B cell (primary cell): ENCODE measurements around the gene UBB. TPM values are rescaled to one million over a fixed set of nuclear protein-coding genes. Genes with fewer than 3 reads are reported as not detected.

Experiments used
- ATAC-seq: fragments of 200-7000 bp; cut with Tn5 transposase; one replicate; pipeline ENCODE4 v1.10.0; 2021; ENCODE audit warnings: low read depth, mild to moderate bottlenecking, moderate number of reproducible peaks, moderate library complexity
- CTCF ChIA-PET: fragments of 350-600 bp; sonication (Branson Sonifier 250); formaldehyde crosslinking; loops from one replicate; lab custom pipeline; 2021; ENCODE audit warnings: antibody characterized with exemption, inconsistent platforms; lab: Charles Lee
- POLR2A ChIA-PET: fragments of 350-600 bp; sonication (Branson Sonifier 250); formaldehyde crosslinking; loops from one replicate; lab custom pipeline; 2021; ENCODE audit warnings: antibody characterized with exemption; lab: Charles Lee
- DNase-seq: peaks from one replicate; pipeline ENCODE4 v3.0.0; 2013
- H2AFZ ChIP-seq: 2 replicates; pipeline ENCODE4 v1.6.1; 2012; ENCODE audit warnings: mild to moderate bottlenecking, low read depth, low read length; ENCODE audit not compliant: insufficient read depth, poor library complexity, severe bottlenecking
- H3K27ac ChIP-seq, 2 donors: 1 replicate in 1 of 2; 2 replicates in 1 of 2; pipeline ENCODE4 v1.5.1; 2012 to 2013; ENCODE audit warnings: low read length in 2 of 2, mild to moderate bottlenecking in 2 of 2, moderate library complexity in 1 of 2
- H3K27me3 ChIP-seq, 4 experiments: fragments of 200-600 bp in 1 of 4; sonication (generic) in 1 of 4; replicated peaks in 1 of 4; 1 replicate in 2 of 4; 2 replicates in 2 of 4; pipeline versions ENCODE4 v1.6.1 to v1.7.0; 2013 to 2016; ENCODE audit warnings: low read length in 3 of 4, mild to moderate bottlenecking in 2 of 4, mixed read lengths in 1 of 4, moderate library complexity in 1 of 4; ENCODE audit not compliant: insufficient read depth in 4 of 4, control insufficient read depth in 3 of 4; ENCODE audit errors: control extremely low read depth in 1 of 4
- H3K36me3 ChIP-seq, 2 experiments: replicated peaks in 1 of 2; 1 replicate in 1 of 2; 2 replicates in 1 of 2; pipeline versions ENCODE4 v1.6.1 to v1.7.1; 2013; ENCODE audit warnings: low read length in 1 of 2; ENCODE audit not compliant: insufficient read depth in 2 of 2, control insufficient read depth in 1 of 2; ENCODE audit errors: control extremely low read depth in 1 of 2, extremely low read depth in 1 of 2
- H3K4me1 ChIP-seq, 2 donors: fragments of 200-600 bp in 1 of 2; sonication (generic) in 1 of 2; 1 replicate in 1 of 2; 2 replicates in 1 of 2; pipeline versions ENCODE4 v1.5.1 to v1.6.1; 2013 to 2017; ENCODE audit warnings: low read length in 2 of 2; ENCODE audit not compliant: control insufficient read depth in 2 of 2, insufficient read depth in 2 of 2
- H3K4me2 ChIP-seq: replicated peaks from 2 replicates; pipeline ENCODE3; 2012; ENCODE audit warnings: mild to moderate bottlenecking, low read depth, low read length; ENCODE audit not compliant: poor library complexity, severe bottlenecking
- H3K4me3 ChIP-seq, 5 experiments: fragments of 200-600 bp in 1 of 5; sonication (generic) in 1 of 5; 1 replicate in 3 of 5; 2 replicates in 2 of 5; pipeline versions ENCODE4 v1.5.1 to v1.7.0; 2011 to 2016; ENCODE audit warnings: low read length in 4 of 5, mild to moderate bottlenecking in 4 of 5, low read depth in 2 of 5, control low read depth in 1 of 5, moderate library complexity in 1 of 5; ENCODE audit not compliant: insufficient read depth in 1 of 5; ENCODE audit errors: control extremely low read depth in 1 of 5, extremely low read depth in 1 of 5
- H3K79me2 ChIP-seq: fragments of 200-600 bp; sonication (generic); one replicate; pipeline ENCODE4 v1.6.0; 2016; ENCODE audit warnings: low read length; ENCODE audit not compliant: control insufficient read depth, insufficient read depth
- H3K9ac ChIP-seq: fragments of 200-600 bp; sonication (generic); 2 replicates; pipeline ENCODE4 v1.6.1; 2017; ENCODE audit warnings: mild to moderate bottlenecking, low read length, moderate library complexity
- H3K9me3 ChIP-seq, 3 donors: one replicate each; pipeline versions ENCODE4 v1.6.1 to v1.7.1; 2013; ENCODE audit warnings: low read length in 2 of 3; ENCODE audit not compliant: control insufficient read depth in 2 of 3, insufficient read depth in 1 of 3; ENCODE audit errors: control extremely low read depth in 1 of 3
- H4K20me1 ChIP-seq: 2 replicates; pipeline ENCODE4 v1.6.0; 2012; ENCODE audit warnings: mild to moderate bottlenecking, low read length; ENCODE audit not compliant: insufficient read depth, control insufficient read depth, poor library complexity, severe bottlenecking
- H3K27ac Mint-ChIP-seq: one replicate; pipeline ENCODE4 v1.8.0; 2021; ENCODE audit warnings: mixed read lengths
- H3K27me3 Mint-ChIP-seq: one replicate; pipeline ENCODE4 v1.8.0; 2021; ENCODE audit warnings: mixed read lengths
- H3K4me1 Mint-ChIP-seq: one replicate; pipeline ENCODE4 v1.8.0; 2021; ENCODE audit warnings: mixed read lengths
- H3K4me3 Mint-ChIP-seq: one replicate; pipeline ENCODE4 v1.8.0; 2021; ENCODE audit warnings: mixed read lengths
- H3K9me3 Mint-ChIP-seq: one replicate; pipeline ENCODE4 v1.8.0; 2022; ENCODE audit warnings: mixed read lengths; ENCODE audit not compliant: insufficient read depth
- EZH2 ChIP-seq: IDR thresholded peaks from 2 replicates; pipeline ENCODE4 v1.6.1; 2012; ENCODE audit warnings: borderline replicate concordance, low read depth, mild to moderate bottlenecking, moderate library complexity, low read length; ENCODE audit not compliant: insufficient read depth, poor library complexity, severe bottlenecking
- WGBS: methylation state at CpG from one replicate; pipeline ENCODE4 v1.1.5; 2013; ENCODE audit warnings: missing lambda C conversion rate; ENCODE audit not compliant: insufficient coverage; 5-methylcytosine and 5-hydroxymethylcytosine counted together
- intact Hi-C: fragments of 100-400 bp; cut with micrococcal nuclease; formaldehyde crosslinking; loops from one replicate; pipeline ENCODE4 v1.10.0; 2022
- polyA plus RNA-seq: library from polyadenylated mRNA; depleted of rRNA; stranded (reverse); fragments of >200 nt; gene quantifications from 2 replicates; pipeline ENCODE4 v1.2.3, GENCODE V29; 2012
- total RNA-seq, 2 donors: library from RNA; stranded (reverse); fragments of 120-200 nt in 1 of 2; gene quantifications; 1 replicate in 1 of 2; 2 replicates in 1 of 2; pipeline versions ENCODE4 v1.2.3 to v1.2.4, GENCODE V29; 2013 to 2022
- TF ChIP-seq, protein P1 (sequence below): fragments of 200-600 bp; IDR thresholded peaks from one replicate; pipeline ENCODE4 v1.8.0; 2022; ENCODE audit warnings: antibody characterized with exemption, mild to moderate bottlenecking

Gene UBB
- total and polyA plus RNA-seq, 2 donors (not counting 1 experiment from before 2014, with no cell fraction given): 769 to 1,866 TPM

DNA sequence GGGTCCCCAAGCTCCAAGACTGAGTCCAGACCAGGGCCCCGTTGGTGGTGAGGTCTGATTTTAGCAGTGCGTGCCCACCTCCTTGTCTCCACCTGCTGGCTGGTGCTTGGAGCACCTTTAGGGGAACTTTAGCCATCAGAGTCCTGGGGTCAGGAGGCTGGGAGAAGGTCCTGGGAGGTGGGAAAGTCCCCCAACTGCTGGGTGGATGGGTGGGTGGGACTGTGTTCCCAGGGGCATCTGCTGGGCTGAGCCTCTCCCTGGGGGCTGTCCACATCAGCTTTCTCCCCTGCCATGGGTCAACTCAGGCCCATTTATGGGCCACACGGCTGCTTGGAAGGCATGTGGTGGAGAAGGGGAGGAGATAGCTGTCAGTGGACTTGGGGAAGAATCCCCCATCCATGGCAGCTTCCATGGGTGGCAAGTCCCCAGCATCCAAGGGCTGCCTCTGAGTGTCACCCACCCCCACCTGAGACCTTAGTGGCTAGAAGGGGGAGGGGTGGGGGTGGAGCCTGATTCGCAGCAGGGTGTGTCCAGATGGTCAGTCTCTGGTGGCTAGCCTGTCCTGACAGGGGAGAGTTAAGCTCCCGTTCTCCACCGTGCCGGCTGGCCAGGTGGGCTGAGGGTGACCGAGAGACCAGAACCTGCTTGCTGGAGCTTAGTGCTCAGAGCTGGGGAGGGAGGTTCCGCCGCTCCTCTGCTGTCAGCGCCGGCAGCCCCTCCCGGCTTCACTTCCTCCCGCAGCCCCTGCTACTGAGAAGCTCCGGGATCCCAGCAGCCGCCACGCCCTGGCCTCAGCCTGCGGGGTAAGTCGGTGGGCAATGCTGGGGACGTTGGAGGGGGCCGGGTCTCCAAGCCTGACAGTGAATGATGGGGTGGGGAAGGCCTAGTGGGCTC lies 34.4 kb downstream of the UBB start, which contains the start of gene TRPV2:
TSS of gene TRPV2 (plus strand) at position 541 of the 894 bp plus-strand sequence. CDS start 2,098 bp downstream, outside the sequence.
- H2AFZ ChIP-seq: peak within 1 kb of the TSS; percentile 84
- H3K4me3 ChIP-seq: peak within 1 kb of the TSS; percentile 53 to 86 (median 67)
- ATAC-seq: peak; percentile 47
- no peaks in the 10 kb centered on the region for H3K9me3 Mint-ChIP-seq
- H3K27ac Mint-ChIP-seq: peak within 1 kb of the TSS; percentile 95
- H3K27me3 ChIP-seq: no peaks in the 10 kb centered on the region
- H3K4me3 Mint-ChIP-seq: peak within 1 kb of the TSS; percentile 98
- H3K4me1 Mint-ChIP-seq: peaks cover 42% of the 10 kb centered on the region
- H3K9me3 ChIP-seq: no peaks in the 10 kb centered on the region
- peaks cover 27 to 48% of the 10 kb centered on the region in 2 donors for H3K4me1 ChIP-seq
- no peaks in the 10 kb centered on the region for H3K27me3 Mint-ChIP-seq
- peaks cover 0 to 30% of the 10 kb centered on the region in 2 experiments for H3K36me3 ChIP-seq
- peaks cover 51% of the 10 kb centered on the region for H3K79me2 ChIP-seq
- peak within 1 kb of the TSS; percentile 97 for H3K4me2 ChIP-seq
- peak within 1 kb of the TSS; percentile 94 to 98 for H3K27ac ChIP-seq
- WGBS: 0% methylated on average over 15 of the region's 21 CpGs
- peak; percentile 73 for DNase-seq
- H3K9ac ChIP-seq: peak within 1 kb of the TSS; percentile 84
- ChIA-PET POLR2A (interaction anchor here (0.7 to 2.2 kb wide), 9 partner anchors 13 to 129 kb away, joined by 3 to 22 read pairs (median 6); partner anchors contain the start of gene UBB), CTCF (interaction anchor here (0.6 to 4.0 kb wide), 27 partner anchors 11 to 128 kb away, joined by 3 to 91 read pairs (median 4); partner anchors contain the start of genes CENPV and UBB)
- intact Hi-C loops: loop anchor here (1.0 to 10.0 kb wide), 4 partner anchors 29 to 200 kb away; partner anchors contain the start of genes NCOR1, PIGL and UBB
- no peak for TF ChIP-seq EZH2
- TF ChIP-seq, protein P1, sequence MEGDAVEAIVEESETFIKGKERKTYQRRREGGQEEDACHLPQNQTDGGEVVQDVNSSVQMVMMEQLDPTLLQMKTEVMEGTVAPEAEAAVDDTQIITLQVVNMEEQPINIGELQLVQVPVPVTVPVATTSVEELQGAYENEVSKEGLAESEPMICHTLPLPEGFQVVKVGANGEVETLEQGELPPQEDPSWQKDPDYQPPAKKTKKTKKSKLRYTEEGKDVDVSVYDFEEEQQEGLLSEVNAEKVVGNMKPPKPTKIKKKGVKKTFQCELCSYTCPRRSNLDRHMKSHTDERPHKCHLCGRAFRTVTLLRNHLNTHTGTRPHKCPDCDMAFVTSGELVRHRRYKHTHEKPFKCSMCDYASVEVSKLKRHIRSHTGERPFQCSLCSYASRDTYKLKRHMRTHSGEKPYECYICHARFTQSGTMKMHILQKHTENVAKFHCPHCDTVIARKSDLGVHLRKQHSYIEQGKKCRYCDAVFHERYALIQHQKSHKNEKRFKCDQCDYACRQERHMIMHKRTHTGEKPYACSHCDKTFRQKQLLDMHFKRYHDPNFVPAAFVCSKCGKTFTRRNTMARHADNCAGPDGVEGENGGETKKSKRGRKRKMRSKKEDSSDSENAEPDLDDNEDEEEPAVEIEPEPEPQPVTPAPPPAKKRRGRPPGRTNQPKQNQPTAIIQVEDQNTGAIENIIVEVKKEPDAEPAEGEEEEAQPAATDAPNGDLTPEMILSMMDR: peak; percentile 64
- peaks cover 26% of the 10 kb centered on the region for H4K20me1 ChIP-seq
